Nucleus accumbens (tissue), 56 donors: ENCODE data around the gene PLCG1.
"Not testable (repeated sequence)": the region's sequence is repeated elsewhere in the genome, so short reads cannot be mapped to it uniquely, and the experiment has no call there.

Source experiments
- DNase-seq, 56 donors: peaks; one replicate each; lab custom pipeline; 2025; lab: John Stamatoyannopoulos, UW

Gene PLCG1

DNA sequence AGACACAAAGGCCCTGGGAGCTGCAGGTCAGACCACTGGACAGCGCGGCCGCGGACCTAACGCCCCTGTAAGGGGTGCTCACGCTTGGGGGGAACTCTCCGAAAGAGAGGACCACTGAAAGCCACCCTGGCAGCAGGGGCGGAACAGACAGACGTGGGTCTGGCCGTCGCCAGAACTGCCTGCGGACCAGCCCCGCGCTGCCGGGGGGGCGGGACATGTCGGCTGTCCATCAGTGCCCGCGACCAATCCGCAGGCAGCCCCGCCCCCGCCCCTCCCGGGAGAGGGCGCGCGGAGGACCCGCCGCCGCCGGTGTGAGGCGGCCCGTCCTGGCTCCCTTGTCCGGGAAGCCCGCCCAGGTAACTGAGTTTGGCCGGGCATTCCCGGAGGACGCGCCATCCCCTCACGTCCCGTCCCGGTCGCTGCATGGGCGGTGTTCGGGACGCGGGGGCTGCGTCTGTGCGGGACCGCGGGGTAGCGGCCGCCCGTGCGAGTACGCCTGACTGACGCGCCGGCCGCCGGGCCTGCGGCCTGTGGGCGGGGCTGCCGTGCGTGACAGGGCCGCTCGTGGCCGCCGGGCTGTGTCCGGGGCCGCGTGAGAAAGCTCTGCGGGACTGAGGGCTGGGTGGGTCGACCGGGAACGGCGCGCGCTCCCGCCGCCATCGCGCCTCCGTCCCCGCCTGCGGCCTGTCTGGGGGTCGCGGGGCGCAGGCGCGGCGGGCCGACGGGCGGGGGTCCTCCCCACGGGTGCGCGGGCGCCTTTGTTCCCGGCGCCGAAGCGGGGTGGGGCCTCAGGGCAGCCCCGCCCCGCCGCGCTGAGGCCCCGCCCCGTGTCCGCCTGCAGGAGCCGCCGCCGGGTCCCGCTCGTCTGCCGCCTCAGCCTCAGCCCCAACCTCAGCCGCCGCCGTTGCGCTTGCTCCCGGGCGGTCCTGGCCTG is at the start of gene PLCG1:
TSS of gene PLCG1 (plus strand) at position 864 of the 934 bp plus-strand sequence. CDS start 99 bp downstream, outside the sequence.
- DNase-seq: peak; percentile 33 to 95 (median 87)

DNA sequence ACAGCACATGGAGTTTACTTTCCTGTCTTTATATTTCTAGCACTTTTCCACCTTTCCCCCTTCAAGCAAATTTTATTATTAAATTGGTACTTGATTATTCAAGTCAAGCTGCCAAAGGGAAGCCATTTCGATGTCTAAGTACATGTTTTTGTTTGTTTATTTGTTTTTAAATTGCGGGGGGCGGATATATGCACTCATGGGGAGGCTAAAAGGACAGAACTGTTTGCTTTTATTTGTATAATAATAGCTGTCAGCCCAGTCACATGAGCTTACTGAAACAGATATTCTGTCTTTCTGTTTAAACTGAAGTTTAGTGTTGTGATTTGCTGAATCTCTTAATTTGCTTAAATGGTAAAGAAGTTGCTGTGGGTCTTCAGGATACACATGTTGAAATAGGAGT is 49.6 kb upstream of the PLCG1 start:
- DNase-seq: no peak

DNA sequence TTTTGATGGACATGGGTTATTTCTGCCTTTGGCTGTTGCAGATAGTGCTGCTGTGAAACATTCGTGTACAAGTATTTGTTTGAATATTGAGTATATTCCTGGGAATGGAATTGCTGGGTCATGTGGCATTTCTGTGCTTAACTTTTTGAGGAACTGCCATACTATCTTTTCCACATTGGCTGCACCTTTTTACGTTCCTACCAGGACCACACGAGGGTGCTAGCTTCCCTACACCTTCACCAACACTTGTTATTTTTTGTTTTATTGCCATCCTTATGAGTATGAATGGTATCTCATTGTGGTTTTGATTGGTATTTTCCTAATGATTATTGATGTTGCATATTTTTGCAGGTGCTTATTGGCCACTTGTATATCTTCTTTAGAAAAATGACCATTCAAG is 47.8 kb upstream of the PLCG1 start:
- no peak for DNase-seq

DNA sequence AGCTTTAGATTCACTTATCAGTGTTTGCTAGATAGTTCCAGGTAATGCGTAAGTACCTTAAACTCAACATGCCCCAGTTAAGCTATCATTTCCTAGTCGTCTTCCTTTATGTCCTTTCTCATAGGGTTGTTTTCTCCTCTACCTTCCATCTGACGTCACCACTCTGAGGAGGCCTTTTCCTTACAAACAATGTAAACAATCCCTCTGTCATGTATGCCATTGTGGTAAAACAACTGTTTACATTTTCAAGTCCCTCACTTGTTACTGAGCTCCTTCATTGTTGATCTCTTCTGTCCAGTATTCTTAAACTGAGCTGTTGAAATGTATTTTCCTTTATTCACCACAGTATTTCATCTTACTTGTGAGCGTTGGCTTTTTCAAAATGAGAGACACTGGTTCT is 45.4 kb upstream of the PLCG1 start:
- DNase-seq: no peak

DNA sequence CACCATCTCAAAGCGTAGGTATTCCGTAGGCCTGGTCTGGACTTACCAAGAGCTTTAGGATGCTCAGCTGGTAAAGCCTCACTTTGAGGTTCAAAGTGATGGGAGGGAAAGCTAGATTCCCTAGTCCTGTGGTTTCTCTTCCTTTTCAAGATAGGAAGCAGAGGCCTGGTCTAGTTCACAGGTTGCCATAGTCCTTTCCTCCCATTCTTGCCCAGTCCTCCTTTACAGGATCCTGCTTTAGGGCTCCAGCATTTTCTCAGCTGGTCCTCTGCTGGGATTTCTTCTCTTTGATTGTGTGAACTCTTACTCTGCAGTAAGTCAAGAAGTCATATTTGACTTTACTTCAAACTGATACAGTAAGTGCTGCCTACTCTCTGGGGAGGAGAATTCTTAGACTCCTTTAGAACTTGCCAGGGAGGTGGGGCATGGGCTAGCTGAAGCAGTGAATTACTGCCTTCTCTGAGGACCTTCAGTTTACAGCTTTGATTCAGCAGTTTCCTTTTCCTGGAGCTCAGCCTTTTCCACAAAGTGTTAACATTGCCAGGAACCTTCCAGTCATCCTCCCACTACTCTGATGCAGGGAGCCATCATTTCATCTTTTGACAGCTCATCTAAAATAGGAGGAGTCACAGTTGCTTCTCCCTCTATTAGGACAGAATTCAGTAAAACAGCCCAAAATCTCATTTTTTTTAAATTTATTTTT is 42.8 kb upstream of the PLCG1 start:
- peak in 3 of 56 donors; percentile 3 to 11 (median 7) for DNase-seq

DNA sequence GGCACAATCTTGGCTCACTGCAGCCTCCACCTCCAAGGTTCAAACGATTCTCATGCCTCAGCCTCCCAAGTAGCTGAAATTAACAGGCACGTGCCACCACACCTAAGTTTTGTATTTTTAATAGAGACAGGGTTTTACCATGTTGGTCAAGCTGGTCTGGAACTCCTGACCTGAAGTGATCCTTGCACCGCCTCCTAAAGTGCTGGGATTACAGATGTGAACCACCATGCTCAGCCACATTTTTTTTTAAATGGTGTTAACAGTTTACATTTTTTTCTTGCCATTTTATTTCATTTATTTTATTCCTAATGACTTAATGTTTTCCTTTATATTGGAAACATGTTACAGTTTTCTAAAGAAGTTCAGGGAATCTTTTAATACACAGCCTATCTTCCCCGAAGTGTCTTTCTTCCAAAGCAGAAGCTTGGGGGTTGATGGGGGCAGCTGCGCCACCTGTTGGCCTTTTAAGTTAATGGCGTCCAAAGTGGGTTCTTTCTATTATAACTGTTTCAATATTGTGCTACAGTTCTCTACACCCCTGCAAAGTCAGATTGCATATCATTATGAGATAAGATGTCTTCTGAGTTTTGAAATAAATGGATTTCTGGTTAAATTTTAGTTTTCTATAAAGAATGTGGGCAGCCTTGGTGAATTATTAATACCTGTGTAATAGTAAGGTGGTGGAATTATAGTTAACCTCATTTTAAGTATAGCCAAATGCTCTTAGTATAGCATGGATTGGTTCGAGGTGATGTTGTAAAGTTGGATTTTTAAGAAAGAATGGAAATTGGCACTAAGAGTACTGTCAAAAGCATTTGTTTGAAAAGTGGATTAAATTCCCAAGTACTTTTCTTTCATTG is 42.0 kb upstream of the PLCG1 start:
- peak in 31 of 56 donors; percentile 1 to 80 (median 18) for DNase-seq

DNA sequence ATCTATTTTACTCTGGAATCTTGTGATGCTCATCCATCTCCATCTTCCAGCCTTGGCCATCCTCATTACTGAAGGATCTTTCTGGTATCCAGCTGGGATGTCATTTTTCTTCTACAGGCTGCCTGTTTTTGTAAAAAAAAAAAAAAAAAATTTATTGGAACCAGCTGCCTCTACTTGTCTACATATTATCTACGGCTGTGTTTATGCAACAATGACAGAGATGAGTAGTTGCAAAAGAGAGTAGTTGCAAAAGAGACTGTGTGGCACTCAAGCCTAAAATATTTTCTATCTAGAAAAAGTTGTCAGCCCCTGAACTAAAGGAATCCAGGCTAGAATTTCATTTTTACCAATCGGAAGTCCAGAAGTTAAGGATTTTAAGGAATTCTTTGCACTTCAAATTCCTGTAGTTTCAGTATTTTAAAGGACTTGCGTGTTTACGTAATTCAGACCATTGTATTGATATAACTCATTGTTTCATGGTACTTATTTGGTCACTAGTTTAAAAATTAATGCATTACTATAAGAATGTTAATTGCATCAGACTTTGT is 38.6 kb upstream of the PLCG1 start:
- DNase-seq: no peak

DNA sequence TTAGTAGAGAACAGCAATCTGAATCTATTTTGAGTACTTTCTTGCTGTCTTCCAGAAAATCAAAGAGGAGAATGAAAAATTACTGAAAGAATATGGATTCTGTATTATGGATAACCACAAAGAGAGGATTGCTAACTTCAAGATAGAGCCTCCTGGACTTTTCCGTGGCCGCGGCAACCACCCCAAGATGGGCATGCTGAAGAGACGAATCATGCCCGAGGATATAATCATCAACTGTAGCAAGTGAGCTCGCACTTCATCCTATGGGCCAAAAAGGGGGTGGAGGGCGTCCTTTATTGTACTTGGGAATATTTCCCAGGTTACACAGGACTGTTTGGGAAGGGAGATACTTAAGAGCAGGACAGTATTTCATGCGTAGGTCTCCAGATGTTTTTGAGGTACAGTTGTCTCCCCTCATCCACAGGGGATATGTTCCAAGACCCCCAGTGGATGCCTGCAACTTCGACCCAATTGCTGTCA is 37.3 kb upstream of the PLCG1 start:
- no peak for DNase-seq

DNA sequence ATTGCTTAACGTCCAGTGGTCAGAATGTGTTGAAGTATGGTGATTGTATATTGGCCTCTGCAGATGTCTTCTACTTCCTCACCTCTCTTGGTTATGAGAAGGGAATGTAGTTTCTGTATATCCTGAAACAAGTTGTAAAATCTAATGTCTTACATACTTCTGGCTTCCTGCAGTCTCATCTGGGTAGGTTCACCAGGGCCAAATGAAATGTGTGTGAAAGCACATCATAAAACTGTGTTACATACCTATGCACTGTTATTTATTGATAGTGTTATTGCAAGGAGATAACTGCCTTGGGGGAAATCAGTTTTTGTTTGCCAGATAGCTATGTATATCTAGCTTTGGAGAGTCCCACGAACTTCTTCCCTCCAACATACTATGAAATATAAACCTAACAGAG is 35.7 kb upstream of the PLCG1 start:
- DNase-seq: no peak

DNA sequence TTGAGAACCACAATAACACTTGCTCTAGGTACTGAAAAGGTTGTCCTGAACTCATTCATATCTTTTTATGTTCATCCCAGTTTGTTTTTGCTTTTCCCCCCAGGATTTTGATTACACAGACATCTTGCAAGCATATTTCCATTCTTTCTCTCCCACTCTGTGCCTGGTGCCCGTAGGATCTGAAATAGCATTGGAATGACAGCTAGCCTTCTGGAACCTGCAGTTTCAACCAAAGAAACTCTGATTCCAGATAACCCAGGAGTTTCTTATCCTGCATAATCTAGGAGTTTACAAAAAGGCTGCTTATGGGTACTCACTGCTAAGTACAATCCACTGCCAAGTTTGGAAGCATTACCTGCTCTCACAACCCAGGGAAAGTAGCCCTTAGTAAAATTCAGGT is 28.8 kb upstream of the PLCG1 start:
- no peak for DNase-seq

DNA sequence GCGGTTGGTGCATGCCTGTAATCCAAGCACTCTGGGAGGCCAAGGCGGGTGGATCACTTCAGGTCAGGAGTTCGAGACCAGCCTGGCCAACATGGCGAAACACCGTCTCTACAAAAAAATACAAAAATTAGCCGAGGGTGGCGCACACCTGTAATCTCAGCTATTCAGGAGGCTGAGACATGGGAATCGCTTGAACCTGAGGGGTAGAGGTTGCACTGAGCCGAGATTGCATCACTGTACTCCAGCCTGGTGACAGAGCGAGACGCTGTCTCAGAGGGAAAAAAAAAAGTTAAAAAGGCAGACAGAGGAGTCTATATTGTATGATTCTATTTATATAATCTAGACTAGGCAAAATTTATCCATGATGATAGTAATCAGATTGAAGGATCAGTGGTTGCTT is 27.3 kb upstream of the PLCG1 start:
- no peak for DNase-seq

DNA sequence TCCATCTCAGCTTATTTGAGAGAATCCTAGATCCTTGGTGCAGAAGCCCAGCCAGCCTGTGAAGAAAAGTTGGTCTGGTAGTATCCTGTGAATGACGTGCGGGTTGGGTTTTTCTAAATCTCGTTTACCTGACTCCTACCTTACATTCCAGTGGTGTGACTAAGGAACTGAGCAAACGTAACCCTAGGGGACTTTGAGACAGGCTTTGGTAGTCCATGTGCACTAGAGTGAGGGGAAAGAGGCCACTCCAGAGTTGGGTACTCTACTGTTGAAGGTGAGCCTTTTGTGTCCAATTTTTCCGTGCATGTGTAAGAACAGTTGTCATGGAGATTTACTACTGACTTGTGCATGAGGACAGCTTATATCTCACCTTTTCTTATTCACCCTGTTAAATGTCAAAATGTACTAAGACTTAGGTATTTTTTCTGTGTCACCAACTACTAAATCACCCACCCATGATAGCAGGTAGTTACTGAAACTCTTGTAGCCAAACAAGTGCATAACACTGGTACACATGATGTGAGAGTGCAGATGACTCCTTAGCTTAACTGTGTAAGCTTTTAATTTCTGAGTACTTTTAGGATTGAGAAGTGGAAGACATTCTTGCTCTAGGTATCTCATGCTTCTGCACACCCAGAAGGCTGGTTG is 26.3 kb upstream of the PLCG1 start:
- no peak for DNase-seq

DNA sequence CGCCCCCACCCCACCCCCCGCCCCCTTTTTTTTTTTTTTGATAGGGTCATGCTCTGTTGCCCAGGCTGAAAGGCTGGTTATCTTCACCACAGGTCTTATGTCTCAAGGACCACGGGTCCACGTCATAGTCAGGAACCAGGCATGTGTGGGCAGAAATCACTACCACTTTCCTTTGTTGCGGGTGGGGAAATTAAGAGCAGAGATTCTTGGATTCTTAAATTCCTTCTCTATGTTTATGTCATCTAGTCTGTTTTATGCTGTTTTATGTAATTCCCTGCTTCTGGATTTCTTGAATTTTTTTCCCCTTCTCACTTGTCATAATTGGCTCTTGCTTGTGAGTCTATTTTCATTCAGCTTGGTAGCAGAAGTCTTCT is 25.8 kb upstream of the PLCG1 start:
- no peak for DNase-seq

DNA sequence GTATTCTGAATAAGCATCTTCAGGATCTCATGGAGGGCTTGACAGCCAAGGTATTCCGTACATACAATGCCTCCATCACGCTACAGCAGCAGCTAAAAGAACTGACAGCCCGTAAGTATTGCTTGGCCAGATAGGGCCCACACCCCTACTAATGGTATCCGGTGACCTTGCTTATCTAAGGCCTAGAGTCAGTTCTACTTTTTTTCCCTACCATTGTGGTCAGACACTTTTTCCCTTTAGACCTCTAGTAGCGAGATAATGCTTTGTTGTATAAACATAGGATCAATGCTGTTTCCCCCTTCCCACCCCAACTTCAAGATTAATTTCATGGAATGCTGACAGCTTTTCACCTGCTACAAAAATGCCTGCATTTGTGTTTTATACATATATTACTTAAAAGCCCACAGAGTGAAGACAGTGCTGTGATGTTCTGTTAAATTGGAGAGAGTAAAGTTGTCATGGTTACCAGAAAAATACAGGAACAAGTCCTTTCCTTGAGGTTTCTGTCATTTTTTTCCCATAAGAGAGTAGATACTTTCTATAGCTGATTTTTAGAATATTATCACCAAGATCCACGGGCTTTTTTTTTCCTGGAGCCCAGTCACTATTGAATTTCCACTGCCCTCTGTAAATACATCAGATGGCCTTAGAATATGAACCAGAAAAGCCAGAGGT is 20.9 kb upstream of the PLCG1 start:
- no peak for DNase-seq

DNA sequence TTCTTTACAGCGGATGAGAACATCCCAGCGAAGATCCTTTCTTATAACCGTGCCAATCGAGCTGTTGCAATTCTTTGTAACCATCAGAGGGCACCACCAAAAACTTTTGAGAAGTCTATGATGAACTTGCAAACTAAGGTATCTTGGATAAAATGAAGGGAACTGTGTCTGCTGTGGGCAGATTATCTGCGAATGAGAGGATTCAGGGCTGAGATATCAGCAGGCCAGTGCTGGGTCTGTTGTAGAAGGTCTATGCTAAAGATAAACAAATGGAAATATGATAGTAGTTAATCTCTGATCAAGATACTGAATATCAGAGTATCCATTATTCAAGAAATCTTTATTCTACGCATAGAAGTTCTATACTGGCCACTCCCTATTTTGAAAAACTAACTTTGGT is 19.2 kb upstream of the PLCG1 start:
- DNase-seq: not testable (repeated sequence)

DNA sequence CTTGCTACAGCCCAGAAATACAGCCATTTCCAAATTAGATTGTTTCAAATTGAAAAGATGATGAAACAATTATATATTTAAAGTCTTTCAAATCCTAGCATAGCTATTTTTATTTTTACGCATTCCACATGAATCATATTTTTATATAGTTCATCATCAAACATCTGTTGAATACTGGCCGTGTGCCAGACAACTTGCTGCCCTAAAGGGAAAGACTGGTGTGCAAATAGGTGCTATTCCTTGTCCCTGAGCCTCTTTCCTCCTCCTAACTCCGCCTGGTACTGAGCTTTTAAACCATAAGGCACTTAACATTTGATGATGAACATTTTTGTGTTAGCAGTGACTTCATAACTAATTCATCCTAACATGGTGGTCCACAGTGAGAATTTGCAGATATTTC is 18.7 kb upstream of the PLCG1 start:
- DNase-seq: no peak

DNA sequence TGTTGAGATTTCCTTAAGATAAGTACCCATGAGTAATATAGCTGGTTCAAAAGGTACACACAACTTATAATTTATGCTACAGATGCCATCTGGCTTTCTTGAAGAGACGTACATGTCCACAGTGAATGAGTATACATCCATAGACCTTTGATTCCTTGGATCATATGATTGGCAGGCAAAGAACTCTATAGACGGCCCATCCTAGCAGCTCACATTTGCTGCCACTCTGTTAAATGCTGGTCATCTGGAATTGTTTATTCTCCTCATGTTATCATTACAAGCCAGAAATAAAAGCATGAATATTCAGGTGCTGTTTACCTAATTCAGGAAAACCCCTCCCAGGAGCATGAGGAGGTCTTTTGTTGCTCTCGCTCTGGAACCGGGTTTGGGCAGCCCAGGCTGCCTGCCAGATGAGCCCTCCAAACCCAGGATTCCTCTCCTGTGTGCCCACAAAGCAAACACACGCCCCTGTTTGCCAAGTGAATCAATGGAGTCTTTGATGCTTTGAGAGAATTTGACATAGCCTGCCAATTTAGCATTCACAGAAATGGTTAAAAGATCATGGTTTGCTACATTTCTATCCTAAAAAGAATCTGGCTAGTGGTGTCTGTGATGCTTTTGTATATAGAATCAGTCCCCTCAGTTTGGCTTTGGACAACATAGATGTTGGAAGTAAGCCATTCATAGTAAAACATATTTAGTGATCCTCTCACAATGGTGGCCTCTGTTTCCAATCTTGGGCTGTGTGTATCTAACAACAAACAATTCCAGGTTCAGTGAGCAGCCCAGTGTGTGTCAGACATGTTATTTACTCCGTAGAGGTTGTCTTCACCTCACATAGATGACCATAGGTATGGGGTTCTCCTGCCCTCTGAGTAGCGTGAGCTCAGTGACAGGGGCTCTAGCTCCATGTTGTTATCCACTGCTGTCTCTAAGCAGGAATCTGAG is 17.5 kb upstream of the PLCG1 start:
- peak in 35 of 56 donors; percentile 21 to 62 (median 42) for DNase-seq

DNA sequence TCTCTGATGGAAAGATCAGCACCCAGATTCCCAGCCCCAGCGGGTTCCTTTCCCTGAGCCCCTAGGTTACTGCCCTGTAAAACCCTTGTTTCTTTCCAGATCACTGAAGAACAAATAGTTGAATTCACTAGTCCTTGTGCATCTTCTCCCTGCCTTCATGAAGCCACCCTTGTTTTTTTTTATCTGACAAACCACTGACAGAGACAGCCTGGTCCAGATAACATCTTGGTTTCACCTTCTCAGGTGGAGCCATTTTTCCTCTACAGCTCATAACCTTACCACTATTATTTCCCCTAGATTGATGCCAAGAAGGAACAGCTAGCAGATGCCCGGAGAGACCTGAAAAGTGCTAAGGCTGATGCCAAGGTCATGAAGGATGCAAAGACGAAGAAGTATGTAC is 15.9 kb upstream of the PLCG1 start:
- DNase-seq: no peak
